ENCODE data around the gene DELE1.

Gene DELE1

GRCh38 chr5:141910271-141910673 is 13.4 kb upstream of the DELE1 start:
- H3K4me3 ChIP-seq (ENCODE audit: low read depth, low read length) = no peak overlapping the region
- no peak for DNase-seq (ENCODE audit: low read depth)
- TF ChIP-seq, protein P1, sequence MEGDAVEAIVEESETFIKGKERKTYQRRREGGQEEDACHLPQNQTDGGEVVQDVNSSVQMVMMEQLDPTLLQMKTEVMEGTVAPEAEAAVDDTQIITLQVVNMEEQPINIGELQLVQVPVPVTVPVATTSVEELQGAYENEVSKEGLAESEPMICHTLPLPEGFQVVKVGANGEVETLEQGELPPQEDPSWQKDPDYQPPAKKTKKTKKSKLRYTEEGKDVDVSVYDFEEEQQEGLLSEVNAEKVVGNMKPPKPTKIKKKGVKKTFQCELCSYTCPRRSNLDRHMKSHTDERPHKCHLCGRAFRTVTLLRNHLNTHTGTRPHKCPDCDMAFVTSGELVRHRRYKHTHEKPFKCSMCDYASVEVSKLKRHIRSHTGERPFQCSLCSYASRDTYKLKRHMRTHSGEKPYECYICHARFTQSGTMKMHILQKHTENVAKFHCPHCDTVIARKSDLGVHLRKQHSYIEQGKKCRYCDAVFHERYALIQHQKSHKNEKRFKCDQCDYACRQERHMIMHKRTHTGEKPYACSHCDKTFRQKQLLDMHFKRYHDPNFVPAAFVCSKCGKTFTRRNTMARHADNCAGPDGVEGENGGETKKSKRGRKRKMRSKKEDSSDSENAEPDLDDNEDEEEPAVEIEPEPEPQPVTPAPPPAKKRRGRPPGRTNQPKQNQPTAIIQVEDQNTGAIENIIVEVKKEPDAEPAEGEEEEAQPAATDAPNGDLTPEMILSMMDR (IDR thresholded peaks at IDR 0.05; ENCODE audit: low read depth, low read length) = no peak
- TF ChIP-seq, protein P2, sequence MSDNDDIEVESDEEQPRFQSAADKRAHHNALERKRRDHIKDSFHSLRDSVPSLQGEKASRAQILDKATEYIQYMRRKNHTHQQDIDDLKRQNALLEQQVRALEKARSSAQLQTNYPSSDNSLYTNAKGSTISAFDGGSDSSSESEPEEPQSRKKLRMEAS (IDR thresholded peaks at IDR 0.05; ENCODE audit: low read depth, low read length) = no peak
- TF ChIP-seq MYC (IDR thresholded peaks at IDR 0.05; ENCODE audit: low read depth, low read length) (no peak), POLR2A (IDR thresholded peaks at IDR 0.05; ENCODE audit: extremely low read depth, insufficient read length) (no peak)

- H3K4me3 ChIP-seq (ENCODE audit: low read depth, low read length) = peak overlapping the region; percentile 34
- TF ChIP-seq, protein P1 (IDR thresholded peaks at IDR 0.05; ENCODE audit: low read depth, low read length) = no peak
- no peak for TF ChIP-seq POLR2A (IDR thresholded peaks at IDR 0.05; ENCODE audit: extremely low read depth, insufficient read length)
- TF ChIP-seq MYC (IDR thresholded peaks at IDR 0.05; ENCODE audit: low read depth, low read length) = no peak
- TF ChIP-seq, protein P2 (IDR thresholded peaks at IDR 0.05; ENCODE audit: low read depth, low read length) = no peak
- DNase-seq (ENCODE audit: low read depth) = no peak
Measured at GRCh38 chr5:141913560-141914198, 10.0 kb upstream of the DELE1 start.

GRCh38 chr5:141914199-141914743 is 9.4 kb upstream of the DELE1 start:
- TF ChIP-seq MYC (IDR thresholded peaks at IDR 0.05; ENCODE audit: low read depth, low read length) = 0 out of 2 replicates have a peak, but pooled peaks have one; percentile 8
- TF ChIP-seq, protein P1 (IDR thresholded peaks at IDR 0.05; ENCODE audit: low read depth, low read length) = no peak
- TF ChIP-seq POLR2A (IDR thresholded peaks at IDR 0.05; ENCODE audit: extremely low read depth, insufficient read length) = no peak
- TF ChIP-seq, protein P2 (IDR thresholded peaks at IDR 0.05; ENCODE audit: low read depth, low read length) = peak; percentile 59
- DNase-seq (ENCODE audit: low read depth) = peak; percentile 69
- peak overlapping the region; percentile 34 for H3K4me3 ChIP-seq (ENCODE audit: low read depth, low read length)

GRCh38 chr5:141914797-141915196 is 8.9 kb upstream of the DELE1 start:
- H3K4me3 ChIP-seq (ENCODE audit: low read depth, low read length) = no peak overlapping the region
- no peak for TF ChIP-seq POLR2A (IDR thresholded peaks at IDR 0.05; ENCODE audit: extremely low read depth, insufficient read length)
- TF ChIP-seq, protein P1 (IDR thresholded peaks at IDR 0.05; ENCODE audit: low read depth, low read length) = no peak
- TF ChIP-seq, protein P2 (IDR thresholded peaks at IDR 0.05; ENCODE audit: low read depth, low read length) = no peak
- TF ChIP-seq MYC (IDR thresholded peaks at IDR 0.05; ENCODE audit: low read depth, low read length) = no peak
- no peak for DNase-seq (ENCODE audit: low read depth)

DNA sequence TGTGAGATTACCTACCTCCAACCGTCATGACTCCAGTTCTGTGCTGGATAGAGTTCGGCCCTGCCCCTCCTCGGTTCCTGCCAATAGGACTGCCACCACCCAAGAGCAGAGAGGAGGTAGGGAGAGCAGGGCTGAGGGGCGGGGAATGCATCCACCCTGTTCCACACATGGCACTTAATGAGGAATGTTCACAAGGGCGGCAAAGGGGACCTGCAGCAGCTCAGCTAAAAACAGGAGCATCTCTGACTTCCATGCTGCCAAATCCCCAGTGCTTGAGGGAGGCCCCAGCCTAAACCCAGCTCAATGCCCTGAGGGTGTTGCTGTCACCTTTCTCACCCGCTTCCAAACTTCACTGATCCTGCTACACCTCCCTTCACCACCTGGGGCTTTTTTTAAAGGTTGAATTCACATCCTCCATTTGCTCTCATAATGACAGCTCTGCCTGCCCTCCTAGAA is 7.8 kb upstream of the DELE1 start:
- no peak for DNase-seq (ENCODE audit: low read depth)
- no peak overlapping the region for H3K4me3 ChIP-seq (ENCODE audit: low read depth, low read length)
- TF ChIP-seq POLR2A (IDR thresholded peaks at IDR 0.05; ENCODE audit: extremely low read depth, insufficient read length) = no peak
- no peak for TF ChIP-seq MYC (IDR thresholded peaks at IDR 0.05; ENCODE audit: low read depth, low read length)
- TF ChIP-seq, protein P2 (IDR thresholded peaks at IDR 0.05; ENCODE audit: low read depth, low read length) = no peak
- TF ChIP-seq, protein P1 (IDR thresholded peaks at IDR 0.05; ENCODE audit: low read depth, low read length) = no peak

Data from NB4 (cell line).